ENCODE data around the gene ANKRD11. TPM values are rescaled to one million over a fixed set of nuclear protein-coding genes. Genes with fewer than 3 reads are reported as not detected.
"Not testable (repeated sequence)": the region's sequence is repeated elsewhere in the genome, so short reads cannot be mapped to it uniquely, and the experiment has no call there.

Gene ANKRD11
- total RNA-seq, 1 donor from 2014 or later = 133 TPM

DNA sequence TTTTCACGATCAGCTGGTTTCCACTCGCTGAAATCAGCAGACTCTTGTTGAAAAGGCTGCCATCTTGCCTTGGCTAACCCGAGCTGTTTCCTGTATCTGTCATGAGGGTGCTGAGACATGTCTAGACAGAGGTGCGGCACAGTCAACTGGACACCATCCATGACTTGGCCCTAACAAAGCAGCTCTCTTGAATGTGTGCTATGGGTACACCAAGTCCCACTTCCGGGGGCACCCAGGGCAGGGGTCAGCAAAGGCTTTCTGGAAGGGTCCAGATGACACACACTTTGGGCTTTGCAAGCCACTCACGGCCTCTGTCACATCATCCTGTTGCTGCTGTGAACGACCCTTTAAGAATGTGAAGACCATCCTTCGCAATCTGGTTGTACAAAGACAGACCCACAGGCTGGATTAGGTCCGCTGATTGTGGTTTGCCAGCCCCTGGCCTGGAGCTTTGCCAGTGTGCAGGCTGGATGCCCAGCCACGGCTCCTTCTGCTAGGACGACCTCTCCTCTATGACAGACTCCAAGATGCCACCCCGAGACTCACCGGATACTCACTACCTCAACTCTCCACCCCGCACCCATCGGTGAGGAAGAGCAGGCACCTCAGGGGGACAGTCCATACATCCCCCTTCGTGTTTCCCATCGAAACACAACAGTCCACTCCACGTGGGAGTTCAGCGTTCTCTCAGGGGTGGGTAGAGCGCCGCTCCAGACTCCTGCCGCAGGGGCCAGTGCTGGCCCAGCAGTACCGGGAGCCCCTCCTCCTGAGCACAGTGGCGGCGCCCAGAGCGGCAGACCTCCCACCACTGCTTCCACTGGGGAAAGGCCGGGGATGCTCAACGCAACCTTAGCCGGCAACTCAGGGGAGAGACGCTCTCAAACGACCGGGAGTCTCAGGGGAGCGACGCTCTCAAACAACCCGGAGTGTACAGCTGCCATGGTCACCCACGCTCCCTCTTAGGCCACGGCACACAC is 123.5 kb downstream of the ANKRD11 start:
- no peak for TF ChIP-seq CTCF (IDR thresholded peaks at IDR 0.05; ENCODE audit: insufficient read depth, low read length, poor library complexity, severe bottlenecking)
- no peak for DNase-seq (ENCODE audit: low read depth)

DNA sequence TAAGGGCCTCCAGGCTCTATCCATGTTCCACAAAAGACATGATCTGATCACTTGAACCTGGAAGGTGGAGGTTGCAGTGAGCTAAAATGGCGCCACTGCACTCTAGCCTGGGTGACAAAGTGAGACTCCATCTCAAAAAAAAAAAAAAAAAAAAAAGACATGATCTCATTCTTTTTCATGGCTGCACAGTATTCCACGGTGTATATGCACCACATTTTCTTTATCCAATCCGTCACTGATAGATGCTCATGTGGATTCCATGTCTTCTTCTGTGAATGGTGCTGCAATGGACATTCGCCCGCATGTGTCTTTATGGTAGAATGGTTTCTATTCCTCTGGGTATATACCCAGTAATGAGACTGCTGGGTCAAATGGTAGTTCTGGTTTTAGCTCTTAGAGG is 124.4 kb downstream of the ANKRD11 start:
- DNase-seq (ENCODE audit: low read depth) = no peak
- no peak for TF ChIP-seq CTCF (IDR thresholded peaks at IDR 0.05; ENCODE audit: insufficient read depth, low read length, poor library complexity, severe bottlenecking)
- Histone ChIP-seq H3K27me3 (ENCODE audit: control insufficient read depth, insufficient read depth, low read length) (no peaks in the 10 kb centered on the region), H3K4me3 (ENCODE audit: low read depth, low read length) (no peak overlapping the region), H3K36me3 (ENCODE audit: control insufficient read depth, insufficient read depth, low read length) (no peaks in the 10 kb centered on the region)

More for the DNA sequence above, 123.5 kb downstream of the ANKRD11 start:
- Histone ChIP-seq H3K4me3 (ENCODE audit: low read depth, low read length) (no peak overlapping the region), H3K36me3 (ENCODE audit: control insufficient read depth, insufficient read depth, low read length) (no peaks in the 10 kb centered on the region), H3K27me3 (ENCODE audit: control insufficient read depth, insufficient read depth, low read length) (no peaks in the 10 kb centered on the region)

GRCh38 chr16:89365044-89365467 is 125.3 kb downstream of the ANKRD11 start:
- TF ChIP-seq CTCF (IDR thresholded peaks at IDR 0.05; ENCODE audit: insufficient read depth, low read length, poor library complexity, severe bottlenecking) = no peak
- no peak for DNase-seq (ENCODE audit: low read depth)

DNA sequence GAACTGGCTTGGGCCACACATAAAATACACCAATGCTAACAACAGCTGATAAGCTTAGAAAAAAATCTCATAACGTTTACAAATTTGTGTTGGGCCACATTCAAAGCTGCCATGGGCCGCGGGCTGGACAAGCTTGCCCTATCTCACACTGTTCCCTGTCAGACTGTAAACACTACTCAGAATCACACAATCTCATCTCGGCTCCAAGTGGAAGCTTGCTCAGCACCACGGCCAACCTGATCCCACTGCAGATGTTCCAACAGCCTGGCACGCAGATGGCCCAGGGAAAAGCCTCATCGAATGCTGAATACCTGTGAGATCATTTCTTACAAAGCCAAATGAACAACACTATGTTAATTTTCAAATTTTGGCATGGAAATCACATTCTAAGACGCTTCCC is 125.8 kb downstream of the ANKRD11 start:
- Histone ChIP-seq H3K36me3 (ENCODE audit: control insufficient read depth, insufficient read depth, low read length) (no peaks in the 10 kb centered on the region), H3K4me3 (ENCODE audit: low read depth, low read length) (no peak overlapping the region), H3K27me3 (ENCODE audit: control insufficient read depth, insufficient read depth, low read length) (no peaks in the 10 kb centered on the region)
- no peak for TF ChIP-seq CTCF (IDR thresholded peaks at IDR 0.05; ENCODE audit: insufficient read depth, low read length, poor library complexity, severe bottlenecking)
- no peak for DNase-seq (ENCODE audit: low read depth)

More at GRCh38 chr16:89365044-89365467, 125.3 kb downstream of the ANKRD11 start:
- Histone ChIP-seq H3K36me3 (ENCODE audit: control insufficient read depth, insufficient read depth, low read length) (no peaks in the 10 kb centered on the region), H3K27me3 (ENCODE audit: control insufficient read depth, insufficient read depth, low read length) (no peaks in the 10 kb centered on the region), H3K4me3 (ENCODE audit: low read depth, low read length) (no peak overlapping the region)

GRCh38 chr16:89363621-89364393 is 126.6 kb downstream of the ANKRD11 start:
- no peaks in the 10 kb centered on the region for H3K36me3 ChIP-seq (ENCODE audit: control insufficient read depth, insufficient read depth, low read length)
- no peak overlapping the region for H3K4me3 ChIP-seq (ENCODE audit: low read depth, low read length)
- no peak for DNase-seq (ENCODE audit: low read depth)
- H3K27me3 ChIP-seq (ENCODE audit: control insufficient read depth, insufficient read depth, low read length) = no peaks in the 10 kb centered on the region
- TF ChIP-seq CTCF (IDR thresholded peaks at IDR 0.05; ENCODE audit: insufficient read depth, low read length, poor library complexity, severe bottlenecking) = no peak

DNA sequence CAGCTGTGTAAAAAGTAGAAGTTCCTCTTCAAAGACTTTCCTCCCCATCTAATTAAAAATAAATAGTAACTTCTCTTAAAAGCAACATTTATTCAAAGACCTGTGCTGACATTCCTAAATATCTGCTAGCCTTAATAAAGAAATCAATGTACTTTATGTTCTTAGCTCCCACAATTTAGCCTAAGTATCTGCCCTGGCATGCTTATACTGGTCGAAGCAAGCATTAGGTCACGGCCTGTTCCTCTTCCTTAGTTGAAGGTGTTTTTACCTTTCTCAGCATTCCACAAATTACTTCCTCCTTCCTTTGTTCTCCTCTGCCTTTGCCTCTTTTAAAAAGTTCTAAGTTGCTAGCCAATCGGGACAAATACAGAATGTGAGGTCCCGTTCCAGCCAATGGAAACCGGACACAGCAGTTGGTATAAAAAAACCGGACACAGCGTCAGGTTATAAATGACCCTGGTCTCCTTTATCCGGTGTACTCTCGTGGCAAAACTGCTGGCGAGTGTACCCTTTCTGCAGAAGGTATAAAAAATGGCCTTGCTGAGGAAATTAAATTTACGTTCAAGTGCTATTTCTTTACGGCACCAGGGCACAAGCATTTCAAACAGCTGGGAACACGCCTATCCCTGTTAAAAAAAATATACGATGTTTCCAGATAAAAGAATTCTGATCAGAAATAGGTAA is 127.7 kb downstream of the ANKRD11 start:
- not testable (repeated sequence) for H3K36me3 ChIP-seq (ENCODE audit: control insufficient read depth, insufficient read depth, low read length); DNase-seq (ENCODE audit: low read depth); H3K4me3 ChIP-seq (ENCODE audit: low read depth, low read length); H3K27me3 ChIP-seq (ENCODE audit: control insufficient read depth, insufficient read depth, low read length)

Data from kidney epithelial cell (primary cell).